Tibial nerve (tissue), 4 donors: ENCODE measurements around the gene MCF2L2. TPM values are rescaled to one million over a fixed set of nuclear protein-coding genes. Genes with fewer than 3 reads are reported as not detected.

Experiments used
- DNase-seq, 2 donors: peaks; one replicate each; pipeline ENCODE4 v3.0.0-alpha.2; 2019; ENCODE audit warnings: low spot score in 2 of 2
- H3K27ac ChIP-seq, 4 donors: fragments of 200-600 bp; sonication (generic) in 3 of 4; one replicate each; pipeline ENCODE4 v1.5.1; 2017 to 2019; ENCODE audit warnings: mild to moderate bottlenecking in 1 of 4
- H3K27me3 ChIP-seq, 2 donors: fragments of 200-600 bp; sonication (generic) in 1 of 2; one replicate each; pipeline versions ENCODE4 v1.5.1 to v1.6.0; 2017 to 2019
- H3K36me3 ChIP-seq, 3 donors: fragments of 200-600 bp; sonication (generic); one replicate each; pipeline ENCODE4 v1.5.1; 2018 to 2019
- H3K4me1 ChIP-seq, 4 donors: fragments of 200-600 bp; sonication (generic) in 3 of 4; one replicate each; pipeline ENCODE4 v1.5.1; 2017 to 2019
- H3K4me3 ChIP-seq, 4 donors: fragments of 200-600 bp; sonication (generic) in 3 of 4; one replicate each; pipeline ENCODE4 v1.5.1; 2017 to 2019; ENCODE audit warnings: mild to moderate bottlenecking in 1 of 4, moderate library complexity in 1 of 4
- H3K9me3 ChIP-seq, 4 donors: fragments of 200-600 bp; sonication (generic) in 3 of 4; one replicate each; pipeline ENCODE4 v1.5.1; 2017 to 2019
- CTCF ChIP-seq, 5 experiments: fragments of 200-600 bp in 3 of 5; fragments of 450-650 bp in 2 of 5; sonication (generic) in 3 of 5; IDR thresholded peaks; one replicate each; pipeline ENCODE4 v1.5.1; 2016 to 2019; ENCODE audit warnings: antibody characterized with exemption in 5 of 5, mild to moderate bottlenecking in 3 of 5, moderate library complexity in 2 of 5
- EP300 ChIP-seq, 2 donors: sonication (generic); formaldehyde crosslinking; IDR thresholded peaks; one replicate each; pipeline ENCODE4 v1.6.1; 2017; ENCODE audit warnings: antibody characterized with exemption in 2 of 2, mild to moderate bottlenecking in 1 of 2
- POLR2A ChIP-seq, 2 donors: fragments of 450-650 bp; IDR thresholded peaks; one replicate each; pipeline ENCODE4 v1.6.1; 2017; ENCODE audit warnings: antibody characterized with exemption in 2 of 2, mild to moderate bottlenecking in 2 of 2, moderate library complexity in 2 of 2
- WGBS, 2 donors: methylation state at CpG; one replicate each; pipeline ENCODE4 v1.1.5; 2018; 5-methylcytosine and 5-hydroxymethylcytosine counted together
- total RNA-seq, 4 donors: library from RNA; depleted of rRNA; stranded (reverse); fragments of >200 nt; gene quantifications; one replicate each; pipeline ENCODE4 v1.1.0, GENCODE V29; 2016

Gene MCF2L2
- total RNA-seq, 4 donors from 2014 or later: 0.90 to 24.9 (median 1.8) TPM

- Histone ChIP-seq H3K4me1 (peaks cover 0 to 25% (median 7%) of the 10 kb centered on the region in 4 donors), H3K4me3 (no peak overlapping the region), H3K36me3 (no peaks in the 10 kb centered on the region), H3K27me3 (no peaks in the 10 kb centered on the region), H3K27ac (no peak overlapping the region), H3K9me3 (no peaks in the 10 kb centered on the region)
- TF ChIP-seq EP300 (IDR thresholded peaks at IDR 0.05) (no peak), CTCF (IDR thresholded peaks at IDR 0.05) (no peak), POLR2A (IDR thresholded peaks at IDR 0.05) (no peak)
- no peak for DNase-seq
- 53 to 77% methylated on average over 5 of the region's 5 CpGs for WGBS, 2 donors
Observed at GRCh38 chr3:183182732-183183610, 245.4 kb downstream of the MCF2L2 start.

DNA sequence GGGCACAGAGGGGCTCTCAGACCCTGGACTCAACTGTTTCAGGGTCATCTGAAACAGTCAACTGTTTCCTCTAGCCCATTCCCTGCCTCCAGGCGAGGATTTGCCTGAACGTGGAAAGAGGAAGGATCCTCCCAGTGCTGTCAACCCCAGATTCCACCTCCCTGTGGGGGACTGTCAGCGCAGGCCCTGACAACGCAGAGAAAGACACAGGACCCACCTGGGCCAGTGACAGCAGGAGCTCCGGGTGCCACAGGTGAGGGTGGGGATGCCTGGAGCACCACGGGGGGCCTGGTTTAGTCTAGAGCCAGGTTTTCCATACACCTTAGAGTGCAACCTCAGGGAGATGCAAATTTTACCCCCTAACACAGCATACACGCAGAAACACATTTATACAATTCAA is 246.3 kb downstream of the MCF2L2 start:
- no peak for TF ChIP-seq EP300 (IDR thresholded peaks at IDR 0.05)
- no peak for TF ChIP-seq POLR2A (IDR thresholded peaks at IDR 0.05)
- TF ChIP-seq CTCF (IDR thresholded peaks at IDR 0.05): no peak
- Histone ChIP-seq H3K9me3 (no peaks in the 10 kb centered on the region), H3K4me3 (no peak overlapping the region), H3K27me3 (peaks cover 0 to 4% of the 10 kb centered on the region in 2 donors), H3K36me3 (no peaks in the 10 kb centered on the region), H3K4me1 (peaks cover 0 to 27% (median 7%) of the 10 kb centered on the region in 4 donors), H3K27ac (no peak overlapping the region)
- WGBS, 2 donors: 79 to 80% methylated on average over 6 to 7 of the region's 7 CpGs
- DNase-seq: no peak

GRCh38 chr3:183181606-183182005 is 246.8 kb downstream of the MCF2L2 start:
- no peaks in the 10 kb centered on the region for H3K36me3 ChIP-seq
- H3K4me3 ChIP-seq: no peak overlapping the region
- 90 to 96% methylated on average over 5 of the region's 5 CpGs for WGBS, 2 donors
- no peaks in the 10 kb centered on the region for H3K9me3 ChIP-seq
- TF ChIP-seq CTCF (IDR thresholded peaks at IDR 0.05) (no peak), POLR2A (IDR thresholded peaks at IDR 0.05) (no peak), EP300 (IDR thresholded peaks at IDR 0.05) (no peak)
- DNase-seq: no peak
- H3K27ac ChIP-seq: no peak overlapping the region
- peaks cover 0 to 27% (median 7%) of the 10 kb centered on the region in 4 donors for H3K4me1 ChIP-seq
- H3K27me3 ChIP-seq: peaks cover 0 to 9% of the 10 kb centered on the region in 2 donors

DNA sequence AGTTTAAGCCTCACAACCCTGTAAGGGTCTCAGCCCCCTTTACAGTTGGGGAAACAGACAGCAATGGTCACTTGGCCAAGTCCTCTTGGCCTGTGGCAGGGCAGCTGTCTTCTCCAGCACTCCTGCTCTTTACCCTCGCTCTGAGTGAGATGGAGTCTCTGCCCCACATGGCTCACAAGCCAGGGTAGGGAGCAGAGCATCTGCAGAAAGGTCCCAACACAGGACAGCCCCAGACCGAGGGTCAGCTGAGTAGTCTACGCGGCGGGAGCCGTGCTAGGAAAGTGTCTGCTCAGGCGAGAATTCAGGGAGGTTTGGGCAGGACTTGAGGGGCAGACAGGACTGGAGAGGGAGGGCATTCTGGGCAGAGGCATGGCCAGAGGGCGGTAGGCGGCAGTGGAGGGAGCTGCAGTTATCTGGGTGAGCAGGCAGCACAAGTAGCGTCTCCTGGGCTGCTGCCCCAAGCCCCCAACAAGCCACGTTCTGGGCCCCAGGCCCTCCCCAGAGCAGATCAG is 247.6 kb downstream of the MCF2L2 start:
- H3K4me1 ChIP-seq: peaks cover 0 to 27% (median 7%) of the 10 kb centered on the region in 4 donors
- H3K36me3 ChIP-seq: no peaks in the 10 kb centered on the region
- WGBS, 2 donors: 74 to 78% methylated on average over 11 of the region's 11 CpGs
- H3K27me3 ChIP-seq: peaks cover 0 to 17% of the 10 kb centered on the region in 2 donors
- H3K27ac ChIP-seq: peak overlapping the region in 1 of 4 donors; percentile 11
- no peak for DNase-seq
- H3K4me3 ChIP-seq: no peak overlapping the region
- TF ChIP-seq EP300 (IDR thresholded peaks at IDR 0.05) (no peak), CTCF (IDR thresholded peaks at IDR 0.05) (no peak), POLR2A (IDR thresholded peaks at IDR 0.05) (no peak)
- H3K9me3 ChIP-seq: no peaks in the 10 kb centered on the region
